T-helper 2 cell treated with Interferon-gamma antibody and Interleukin-4, amounts not matched to agents 100 ng/mL and 5 ng/mL, for 36 hours (primary cell): ENCODE results near the gene LRP1-AS. TPM values are rescaled to one million over a fixed set of nuclear protein-coding genes. Genes with fewer than 3 reads are reported as not detected.

Experiments used
- intact Hi-C: fragments of 100-400 bp; cut with micrococcal nuclease; formaldehyde crosslinking; loops from one replicate; pipeline ENCODE4 v1.15.1; 2023
- total RNA-seq: library from RNA; stranded (reverse); gene quantifications from 2 replicates; pipeline ENCODE4 v1.2.3, GENCODE V29; 2022

LRP1-AS gene
- total RNA-seq, 1 donor from 2014 or later: not detected

DNA sequence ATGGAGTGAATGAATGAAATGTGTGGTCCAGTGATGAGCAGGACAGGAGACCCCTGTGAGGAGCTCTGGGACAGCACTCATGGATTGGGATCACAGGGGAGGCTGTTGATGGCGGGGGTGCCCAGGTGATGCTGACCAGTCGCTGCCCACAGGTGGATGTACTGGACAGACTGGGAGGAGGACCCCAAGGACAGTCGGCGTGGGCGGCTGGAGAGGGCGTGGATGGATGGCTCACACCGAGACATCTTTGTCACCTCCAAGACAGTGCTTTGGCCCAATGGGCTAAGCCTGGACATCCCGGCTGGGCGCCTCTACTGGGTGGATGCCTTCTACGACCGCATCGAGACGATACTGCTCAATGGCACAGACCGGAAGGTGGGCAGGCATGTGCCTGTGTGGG is 13.3 kb upstream of the LRP1-AS start:
- intact Hi-C loops: no loop called here

DNA sequence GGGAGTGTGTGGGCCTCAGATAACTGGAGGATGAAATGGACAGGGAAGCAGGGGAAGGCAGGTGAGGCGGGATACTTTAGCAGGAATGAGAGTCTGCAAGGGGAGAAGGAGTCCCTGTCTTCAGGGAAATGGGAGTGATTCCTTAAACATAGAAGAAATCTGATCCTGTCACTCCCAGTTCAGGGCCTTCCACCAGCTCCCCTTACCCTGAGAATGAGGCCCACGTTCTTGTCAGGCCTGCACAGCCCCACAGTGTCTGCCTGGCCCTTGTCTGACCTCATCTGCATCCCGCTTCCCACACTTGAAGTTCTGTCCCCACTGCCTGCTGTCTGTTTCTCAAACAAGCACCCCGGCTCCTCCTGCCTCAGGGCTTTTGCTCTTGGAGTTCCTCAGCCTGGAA is 12.6 kb upstream of the LRP1-AS start:
- intact Hi-C loops: no loop called here

DNA sequence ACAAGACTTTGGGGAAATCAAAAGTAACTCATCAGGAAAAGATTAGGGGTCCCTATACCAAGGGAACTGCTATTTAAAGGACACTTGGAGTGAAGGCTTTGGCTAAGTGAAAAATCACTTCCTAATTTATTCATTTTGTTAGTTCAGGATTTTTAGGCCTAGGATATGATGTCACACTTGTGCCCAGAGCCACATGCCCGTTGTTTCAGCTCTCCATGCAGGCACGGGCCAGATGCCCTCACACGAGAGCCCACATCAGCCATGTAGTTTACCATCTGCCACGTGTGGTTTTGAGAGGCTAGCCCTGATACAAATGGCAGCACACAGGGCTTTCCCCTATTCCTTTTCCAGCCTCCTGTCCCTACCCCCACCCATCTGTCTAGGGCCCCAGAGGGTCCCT is 11.9 kb upstream of the LRP1-AS start:
- intact Hi-C loops: no loop called here

DNA sequence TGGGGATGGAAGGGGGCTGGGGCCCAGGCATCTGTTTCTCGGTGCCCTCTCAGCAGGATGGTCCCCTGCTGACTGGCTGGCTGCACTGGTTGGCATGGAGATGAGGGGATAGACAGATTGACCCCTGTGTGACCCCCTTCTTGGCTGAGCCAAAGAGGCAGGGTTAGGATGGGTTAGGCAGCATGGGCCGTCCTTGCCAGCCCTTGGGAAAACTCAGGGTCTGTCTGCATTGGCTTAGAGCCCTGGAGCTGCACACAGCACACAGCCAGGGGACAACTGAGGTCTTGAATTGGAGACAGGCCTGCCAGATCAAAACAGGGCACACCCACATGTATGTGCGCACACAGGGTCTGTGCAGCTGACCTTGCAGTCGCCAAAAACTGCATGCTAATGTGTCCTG is 11.2 kb upstream of the LRP1-AS start:
- intact Hi-C loops: no loop called here

DNA sequence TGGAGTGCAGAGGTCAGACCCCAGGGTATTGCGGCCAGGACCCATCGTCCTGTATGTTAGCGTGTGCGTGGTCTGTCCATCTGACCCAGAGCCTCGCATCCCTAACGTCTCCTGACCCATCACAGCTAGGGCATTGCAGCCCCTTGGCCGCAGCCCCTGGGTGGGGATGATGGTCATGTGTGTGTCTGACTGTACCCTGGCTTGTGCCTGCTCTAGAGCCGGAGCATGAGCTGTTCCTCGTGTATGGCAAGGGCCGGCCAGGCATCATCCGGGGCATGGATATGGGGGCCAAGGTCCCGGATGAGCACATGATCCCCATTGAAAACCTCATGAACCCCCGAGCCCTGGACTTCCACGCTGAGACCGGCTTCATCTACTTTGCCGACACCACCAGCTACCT is 10.8 kb upstream of the LRP1-AS start:
- intact Hi-C loops: no loop called here

DNA sequence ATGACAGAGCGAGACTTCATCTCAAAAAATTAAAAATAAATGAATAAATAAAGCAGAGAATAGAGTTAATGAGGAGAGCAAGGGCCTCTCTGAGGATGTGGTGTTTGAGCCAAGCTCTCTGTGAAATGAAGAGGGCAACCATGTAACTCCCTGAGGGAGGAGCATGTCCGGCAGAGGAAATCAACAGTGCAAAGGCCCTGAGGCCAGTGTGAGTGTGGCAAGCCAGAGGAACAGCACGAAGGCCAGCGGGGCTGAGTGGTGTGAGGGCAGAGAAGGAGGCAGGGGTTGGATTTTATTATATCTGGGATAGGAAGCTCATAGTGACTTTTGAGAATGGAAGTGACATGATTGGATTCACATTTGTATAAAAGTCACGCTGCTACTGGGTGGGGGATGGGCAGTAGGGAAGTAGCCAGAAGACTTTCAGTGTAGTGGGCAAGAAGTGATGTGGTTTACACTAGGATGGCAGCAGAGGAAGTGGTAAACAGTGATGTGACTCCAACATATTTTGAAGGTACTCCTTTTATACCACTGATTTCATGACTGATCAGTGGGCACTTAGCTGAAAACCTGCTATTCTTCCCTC is 10.3 kb upstream of the LRP1-AS start:
- intact Hi-C loops: no loop called here

DNA sequence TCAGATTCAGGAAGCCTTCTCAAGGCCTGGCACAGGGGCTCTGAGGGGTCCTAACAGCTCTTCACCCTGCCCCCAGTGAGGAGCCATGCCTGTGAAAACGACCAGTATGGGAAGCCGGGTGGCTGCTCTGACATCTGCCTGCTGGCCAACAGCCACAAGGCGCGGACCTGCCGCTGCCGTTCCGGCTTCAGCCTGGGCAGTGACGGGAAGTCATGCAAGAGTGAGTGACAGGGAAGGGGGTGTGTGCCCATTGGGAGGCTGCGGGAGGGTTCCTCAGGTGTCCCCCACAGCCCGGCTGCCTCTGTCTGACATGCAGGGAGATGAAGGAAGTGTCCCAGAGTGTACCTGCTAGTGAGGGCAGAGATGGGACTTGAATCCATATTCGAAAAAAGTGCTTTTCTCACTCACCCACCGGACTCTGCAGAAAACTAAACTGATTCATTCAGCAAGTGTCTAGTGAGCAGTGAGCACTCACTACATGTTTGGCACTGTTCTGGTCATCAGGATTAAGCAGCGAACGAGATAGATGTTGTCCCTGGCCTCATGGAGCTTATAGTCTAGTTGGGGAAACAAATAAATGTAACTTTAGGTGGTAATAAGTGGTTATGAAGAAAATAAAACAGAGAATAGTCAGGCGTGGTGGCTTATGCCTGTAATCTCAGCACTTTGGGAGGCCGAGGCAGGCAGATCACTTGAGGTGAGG is 9.4 kb upstream of the LRP1-AS start:
- intact Hi-C loops: no loop called here

DNA sequence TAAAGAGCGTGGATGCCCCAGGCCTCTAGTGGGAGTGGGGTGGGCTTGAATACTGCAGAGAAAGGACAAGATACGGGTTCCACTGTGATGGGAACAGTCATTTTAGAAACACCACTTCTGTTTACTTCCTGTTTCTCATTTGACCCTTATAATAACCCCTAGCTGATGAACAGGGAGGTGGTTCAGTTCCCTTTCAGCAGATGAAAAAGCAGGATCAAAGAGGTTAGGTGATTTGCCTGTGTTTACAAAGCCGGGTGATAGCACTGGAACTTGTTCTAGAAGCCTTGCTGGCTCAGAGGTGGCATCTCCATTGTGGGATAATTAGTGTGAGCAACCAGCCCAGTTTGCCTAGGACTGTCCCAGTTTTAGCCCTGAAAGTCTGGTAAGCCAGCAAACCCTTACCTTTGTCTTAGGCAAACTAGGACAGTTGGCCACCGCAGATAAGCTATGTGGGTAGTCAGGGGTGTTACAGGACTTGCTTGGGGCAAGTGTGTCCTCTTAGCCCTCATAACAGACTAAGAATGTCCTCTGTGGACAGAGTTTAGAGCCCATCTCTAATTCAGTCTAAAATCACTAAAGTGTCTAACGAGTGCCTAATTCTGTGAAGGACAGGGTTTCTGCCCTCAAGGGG is 7.5 kb upstream of the LRP1-AS start:
- intact Hi-C loops: no loop called here

DNA sequence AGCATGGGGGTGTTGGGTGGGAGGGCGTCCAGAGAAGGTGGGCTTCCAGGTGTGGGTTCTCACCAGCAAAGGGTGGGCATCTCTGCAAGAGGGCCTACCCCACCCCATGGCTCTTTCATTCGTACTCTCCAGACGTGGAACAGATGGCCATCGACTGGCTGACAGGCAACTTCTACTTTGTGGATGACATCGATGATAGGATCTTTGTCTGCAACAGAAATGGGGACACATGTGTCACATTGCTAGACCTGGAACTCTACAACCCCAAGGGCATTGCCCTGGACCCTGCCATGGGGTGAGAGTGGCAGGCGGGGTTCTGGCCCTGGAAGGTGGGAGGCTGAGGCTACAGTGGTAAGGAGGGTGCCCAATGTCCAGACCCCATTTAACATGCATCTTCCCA is 6.7 kb upstream of the LRP1-AS start:
- intact Hi-C loops: no loop called here

DNA sequence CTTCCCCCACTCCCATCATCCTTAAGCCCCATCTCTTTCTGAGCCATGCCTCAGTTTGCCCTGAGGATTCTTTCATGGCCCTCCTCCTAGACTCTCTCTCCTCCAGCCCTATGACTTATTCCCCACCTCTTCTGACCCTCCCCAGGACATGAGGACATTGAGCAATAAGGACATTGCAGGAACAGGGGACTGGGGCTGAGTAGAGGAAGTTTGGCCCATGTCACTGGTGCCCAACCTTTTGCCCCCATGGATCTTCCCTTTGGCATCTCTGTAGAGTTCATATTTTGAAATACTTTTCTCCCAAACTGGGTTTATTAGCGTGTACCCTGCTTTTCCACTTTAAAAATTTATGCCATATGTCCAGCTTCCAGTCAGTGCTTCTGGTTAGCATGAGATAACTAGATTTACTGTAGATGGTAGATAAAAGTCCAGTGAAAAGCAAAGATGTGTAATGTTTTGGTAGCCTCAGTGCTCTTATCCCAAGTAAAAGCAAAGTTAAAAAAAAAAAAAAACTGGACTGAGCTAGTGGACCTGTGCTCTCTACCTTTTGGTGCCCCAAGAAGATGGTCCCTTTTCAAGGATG is 6.1 kb upstream of the LRP1-AS start:
- intact Hi-C loops: no loop called here

DNA sequence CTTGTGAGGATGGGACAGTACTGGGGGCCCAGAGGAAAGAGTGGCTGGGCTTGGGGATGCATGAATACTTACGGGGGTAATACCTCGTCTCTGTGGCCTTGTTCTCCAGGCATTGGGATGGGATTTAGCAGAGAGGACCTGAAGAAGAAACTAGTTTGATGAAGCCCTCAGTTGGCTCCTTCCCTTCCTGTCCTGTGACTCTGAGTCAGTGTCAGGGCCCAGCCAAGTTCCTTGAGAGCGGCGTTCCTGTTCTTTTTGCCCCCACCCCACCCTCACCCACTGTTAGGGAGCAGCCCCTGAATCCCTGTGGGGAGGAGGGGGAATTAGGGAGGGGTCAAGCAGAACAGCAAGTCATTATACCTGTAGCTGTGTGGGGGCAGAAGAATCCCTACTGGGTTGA is 5.2 kb upstream of the LRP1-AS start:
- intact Hi-C loops: no loop called here

DNA sequence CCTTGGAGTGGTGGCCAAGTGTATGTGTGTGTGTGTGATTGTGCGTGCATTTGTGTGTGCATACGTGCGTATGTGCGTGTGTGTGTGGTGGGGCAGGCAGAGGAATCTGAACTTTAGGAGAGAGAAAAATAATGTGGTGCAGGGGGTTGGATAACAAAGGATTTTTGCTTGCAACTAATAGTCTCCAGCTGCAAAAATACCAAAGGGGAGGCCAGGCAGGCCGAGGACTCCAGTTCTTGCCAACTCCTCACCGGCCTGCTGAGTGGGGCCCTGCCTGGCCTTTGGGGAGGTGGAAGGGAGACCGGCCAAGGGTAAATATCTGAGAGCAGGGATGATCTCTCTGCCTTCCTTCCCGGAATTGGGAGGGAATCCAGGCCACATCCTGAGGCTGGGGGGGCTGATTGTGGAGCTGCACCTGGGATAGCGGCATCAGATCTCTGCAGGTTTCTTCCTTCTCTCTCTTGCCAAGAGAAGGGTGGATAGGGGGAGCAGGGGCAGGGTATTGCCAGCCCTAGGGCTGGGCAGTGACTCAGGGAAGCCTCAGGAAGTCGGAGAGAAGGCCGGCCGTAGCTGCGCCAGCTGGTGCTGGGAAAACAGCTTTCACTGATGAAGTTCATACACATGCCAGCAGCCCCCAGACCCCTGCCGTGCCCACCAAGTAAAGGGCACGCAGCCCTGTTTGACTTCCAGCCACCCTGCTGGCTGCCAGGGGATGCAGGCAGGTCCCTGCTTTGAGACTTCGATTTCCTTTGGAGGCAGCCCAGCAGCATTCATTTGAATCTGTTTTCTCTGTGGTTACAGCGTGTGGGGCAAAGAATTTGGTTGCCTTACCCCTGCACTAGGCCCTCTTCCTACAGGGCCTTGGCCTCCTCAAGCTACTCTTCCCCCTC is 4.6 kb upstream of the LRP1-AS start:
- intact Hi-C loops: no loop called here

DNA sequence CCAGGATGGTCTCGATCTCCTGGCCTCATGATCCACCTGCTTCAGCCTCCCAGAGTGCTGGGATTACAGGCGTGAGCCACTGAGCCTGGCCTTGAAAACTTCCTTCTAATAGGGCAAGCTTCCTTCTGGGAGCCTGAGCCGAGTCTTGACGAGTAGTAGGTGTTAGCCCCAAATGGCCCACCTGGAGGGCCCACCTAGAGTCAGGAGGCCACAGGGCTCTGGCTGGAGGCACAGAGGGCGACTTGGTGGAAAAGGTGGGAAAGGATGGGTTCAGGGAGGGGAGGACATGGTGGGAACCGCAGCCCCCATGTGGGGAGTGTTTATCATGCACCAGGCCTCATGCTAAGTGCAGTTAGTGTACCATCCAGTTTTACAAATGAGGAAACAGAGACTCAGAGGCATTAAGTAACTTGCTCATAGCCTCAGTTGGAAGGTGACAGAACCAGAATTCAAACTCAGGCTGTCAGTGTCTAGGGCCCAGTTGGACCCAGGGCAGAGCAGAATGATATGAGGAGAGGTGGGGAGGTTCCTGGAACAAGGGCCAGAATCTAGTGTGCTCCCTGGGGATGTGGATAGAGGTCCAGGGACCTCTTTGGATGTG is 3.1 kb upstream of the LRP1-AS start:
- intact Hi-C loops: no loop called here

DNA sequence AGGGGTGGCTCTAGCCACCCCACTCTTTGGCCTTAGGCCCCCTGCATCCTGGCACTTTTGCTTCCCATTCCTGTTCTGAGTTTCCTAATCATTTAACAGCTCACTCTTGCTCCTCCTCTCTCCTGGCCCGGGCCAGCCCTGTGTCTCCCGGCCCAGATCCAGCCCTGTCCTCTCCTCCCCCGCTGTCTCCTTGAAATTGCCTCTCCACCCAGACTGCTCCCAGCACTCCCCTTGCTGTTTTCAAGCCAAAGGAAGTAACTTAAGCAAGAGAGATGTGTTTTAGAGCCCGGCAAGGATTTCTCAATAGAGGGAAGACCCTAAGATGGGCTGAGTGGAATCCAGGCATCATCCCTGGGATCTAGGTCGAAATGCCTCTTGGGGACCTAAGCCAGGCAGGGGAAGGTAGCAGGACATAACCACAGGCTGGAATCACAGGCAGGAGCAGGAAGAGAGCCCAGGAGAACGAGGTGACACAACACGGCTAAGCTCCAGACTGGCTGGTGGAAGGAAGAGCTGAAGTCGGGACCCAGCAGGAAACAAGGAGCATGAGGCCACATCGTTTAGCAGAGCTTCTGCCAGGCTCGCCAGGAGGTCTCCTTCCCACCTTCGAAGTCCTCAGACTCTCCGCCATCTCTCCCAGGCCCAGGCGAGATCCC is 2.0 kb upstream of the LRP1-AS start:
- intact Hi-C loops: no loop called here

DNA sequence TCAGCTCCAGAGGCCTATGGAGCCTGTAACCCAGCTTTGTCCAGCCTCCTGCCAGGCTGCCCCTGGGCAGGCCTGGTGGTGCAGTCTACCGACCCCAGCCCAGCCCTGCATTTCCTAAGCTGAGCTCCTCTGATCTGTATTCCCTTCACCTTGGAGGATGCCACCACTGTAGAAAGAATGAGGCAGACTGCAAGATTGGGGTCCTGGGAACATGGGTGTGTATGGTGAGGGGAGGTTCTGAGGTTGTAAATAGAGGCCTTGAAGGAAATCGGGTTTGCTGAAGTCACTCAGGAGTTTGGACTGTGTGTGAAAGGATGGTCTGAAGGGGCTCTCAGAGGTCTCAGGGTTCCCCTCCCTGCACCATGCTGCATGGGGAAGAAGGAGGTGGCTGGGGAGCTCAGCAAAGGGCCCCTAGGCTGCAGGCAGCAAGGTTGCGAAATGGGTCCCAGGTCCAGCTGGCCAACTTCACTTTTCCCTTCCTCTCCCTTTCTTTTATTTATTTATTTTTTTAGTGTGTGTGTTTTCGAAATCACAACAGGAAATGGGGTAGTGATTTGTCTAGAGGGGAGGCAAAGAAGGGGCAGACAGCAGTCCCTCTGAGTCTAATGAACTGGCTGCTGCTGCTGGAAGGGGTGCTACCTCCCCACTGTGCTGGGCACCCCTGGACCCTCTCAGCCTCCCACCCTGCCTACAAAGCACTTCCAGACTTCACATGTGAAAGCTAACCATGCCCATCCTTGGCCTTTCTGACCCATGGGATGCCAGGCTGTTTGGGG is 1.2 kb upstream of the LRP1-AS start:
- intact Hi-C loops: no loop called here

DNA sequence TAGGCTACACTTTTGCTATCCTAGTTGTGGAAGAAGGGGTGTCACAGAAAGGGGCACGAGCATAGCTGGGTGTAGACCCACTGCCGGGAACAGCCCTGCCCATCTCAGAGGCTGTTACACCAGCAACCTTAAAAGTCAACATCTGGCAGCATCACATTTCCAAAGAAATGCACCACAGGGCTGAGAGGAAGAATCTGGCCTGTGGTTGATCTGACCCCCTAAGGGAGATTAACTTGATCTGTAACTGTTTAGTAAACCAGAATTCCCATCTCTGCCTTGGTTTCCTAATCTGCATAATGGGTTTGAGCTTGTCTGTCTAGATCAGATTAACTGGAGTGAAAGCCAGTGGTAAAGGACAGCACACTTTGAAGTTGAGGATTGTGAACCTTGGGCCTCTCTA is 1.3 kb downstream of the LRP1-AS start:
- intact Hi-C loops: no loop called here

DNA sequence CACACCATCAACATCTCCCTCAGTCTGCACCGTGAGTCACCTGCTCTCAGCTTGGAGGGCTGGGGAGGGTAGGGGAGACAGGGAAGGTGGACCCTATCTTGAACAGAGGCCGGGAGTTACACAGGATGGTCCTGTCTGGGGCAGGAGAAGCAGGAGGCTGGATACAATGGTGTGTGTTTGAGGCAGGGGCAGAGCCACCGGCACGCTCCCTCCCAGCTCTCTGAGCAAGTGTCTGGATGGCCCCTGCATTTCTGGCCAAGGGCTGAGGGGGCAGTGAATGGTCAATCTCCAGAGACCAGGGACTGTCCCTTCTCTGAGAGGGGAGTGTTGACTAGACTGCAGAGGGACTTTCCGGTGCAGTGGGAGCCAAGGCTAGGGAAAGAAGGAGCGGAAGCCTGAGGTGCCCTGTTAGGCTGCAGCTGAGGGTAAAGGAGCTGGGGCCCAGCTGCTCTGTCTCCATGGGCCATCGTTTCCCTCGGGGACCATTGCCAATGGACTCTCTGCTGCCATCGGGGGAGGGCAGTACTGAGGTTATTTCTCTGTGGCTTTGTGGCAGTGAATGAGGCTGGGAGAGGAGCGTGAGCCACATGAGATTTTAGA is 1.9 kb downstream of the LRP1-AS start:
- intact Hi-C loops: no loop called here

DNA sequence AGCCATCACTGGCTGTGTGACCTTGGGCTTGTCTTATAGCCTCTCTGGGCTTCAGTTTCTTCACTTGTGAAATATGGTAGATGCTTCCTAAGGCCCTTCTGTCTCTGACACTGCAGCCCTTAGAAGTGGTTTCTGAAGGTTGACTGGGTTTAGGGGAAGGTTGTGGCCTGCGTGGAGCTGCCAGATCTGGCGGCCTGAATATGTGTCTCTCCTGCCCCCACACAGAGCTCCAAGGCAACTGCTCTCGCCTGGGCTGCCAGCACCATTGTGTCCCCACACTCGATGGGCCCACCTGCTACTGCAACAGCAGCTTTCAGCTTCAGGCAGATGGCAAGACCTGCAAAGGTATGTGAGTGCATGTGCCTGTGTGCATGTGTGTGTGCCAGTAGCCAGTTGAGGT is 4.0 kb downstream of the LRP1-AS start:
- intact Hi-C loops: no loop called here

DNA sequence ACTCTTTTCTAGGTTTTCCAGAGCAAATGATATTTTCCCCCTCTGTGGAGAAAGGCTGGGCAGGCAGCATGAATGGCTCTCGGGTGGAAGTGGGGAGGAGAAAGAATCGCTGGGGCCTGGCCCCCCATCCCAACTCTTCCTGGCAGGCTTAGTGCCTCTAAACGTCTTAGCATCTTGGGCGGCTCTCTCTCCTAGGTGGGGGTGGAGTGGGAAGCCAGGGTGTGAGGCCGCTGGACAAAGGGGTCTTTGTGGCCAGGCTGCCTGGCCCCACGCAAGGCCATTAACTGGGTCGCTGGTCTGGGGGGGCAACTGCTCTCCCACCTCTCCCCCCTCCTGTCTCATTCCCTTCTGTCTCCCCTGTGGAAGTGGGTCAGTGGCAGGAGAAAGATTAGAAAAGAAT is 4.7 kb downstream of the LRP1-AS start:
- intact Hi-C loops: no loop called here

DNA sequence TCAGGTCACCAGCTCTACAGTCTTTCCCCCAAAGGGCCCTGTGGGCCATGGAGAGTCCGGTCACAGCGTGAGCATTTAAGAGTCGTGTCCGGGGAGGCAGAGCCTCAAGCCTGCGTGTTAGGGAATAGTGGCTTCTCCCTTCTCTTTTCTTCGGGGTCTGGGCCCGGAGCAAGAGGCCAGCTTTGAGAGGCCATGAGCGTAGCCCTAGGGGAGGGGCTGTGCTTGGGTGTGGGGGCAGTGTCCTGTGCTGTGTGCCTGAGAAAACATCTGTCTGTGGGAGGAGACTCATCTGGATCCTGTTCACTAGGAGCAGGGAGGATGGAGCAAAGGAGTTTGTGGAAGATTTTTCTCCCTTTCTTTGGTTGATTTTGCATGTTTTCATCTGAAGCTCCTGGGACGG is 5.3 kb downstream of the LRP1-AS start:
- intact Hi-C loops: no loop called here
